Activated CD4-positive, alpha-beta T cell treated with anti-CD3 and anti-CD28 coated beads, Interleukin-2, amount 50 U/mL, for 16 hours (primary cell): Measurements from ENCODE around the gene CYP3A4.
"Not testable (repeated sequence)": the region's sequence is repeated elsewhere in the genome, so short reads cannot be mapped to it uniquely, and the experiment has no call there.

Experiments
- DNase-seq: peaks from one replicate; pipeline ENCODE4 v3.0.0-alpha.2; 2020

The CYP3A4 gene

GRCh38 chr7:99791667-99792369 lies 7.8 kb upstream of the CYP3A4 start:
- no peak for DNase-seq

GRCh38 chr7:99791021-99791420 lies 7.0 kb upstream of the CYP3A4 start:
- DNase-seq: no peak

GRCh38 chr7:99790407-99790806 lies 6.4 kb upstream of the CYP3A4 start:
- DNase-seq: no peak

- DNase-seq: no peak
Measured at GRCh38 chr7:99789441-99790070, 5.6 kb upstream of the CYP3A4 start.

- peak; percentile 23 for DNase-seq
Measured at GRCh38 chr7:99788554-99788953, 4.6 kb upstream of the CYP3A4 start.

- DNase-seq: no peak
Measured at GRCh38 chr7:99786726-99787335, 2.8 kb upstream of the CYP3A4 start.

- DNase-seq: not testable (repeated sequence)
Measured at GRCh38 chr7:99785654-99786053, 1.7 kb upstream of the CYP3A4 start.

- no peak for DNase-seq
Measured at GRCh38 chr7:99782012-99782953, 1.7 kb downstream of the CYP3A4 start.

GRCh38 chr7:99780588-99780987 lies 3.4 kb downstream of the CYP3A4 start:
- DNase-seq: no peak

- DNase-seq: no peak
Measured at GRCh38 chr7:99779949-99780348, 4.0 kb downstream of the CYP3A4 start.

GRCh38 chr7:99778880-99779279 lies 5.1 kb downstream of the CYP3A4 start:
- no peak for DNase-seq

GRCh38 chr7:99773395-99773794 lies 10.6 kb downstream of the CYP3A4 start:
- DNase-seq: not testable (repeated sequence)

GRCh38 chr7:99772565-99772964 lies 11.4 kb downstream of the CYP3A4 start:
- DNase-seq: no peak

- DNase-seq: not testable (repeated sequence)
Measured at GRCh38 chr7:99769494-99769893, 14.5 kb downstream of the CYP3A4 start.

GRCh38 chr7:99768471-99768870 lies 15.5 kb downstream of the CYP3A4 start:
- peak; percentile 7 for DNase-seq

GRCh38 chr7:99767662-99768061 lies 16.3 kb downstream of the CYP3A4 start:
- peak; percentile 14 for DNase-seq

- no peak for DNase-seq
Measured at GRCh38 chr7:99766484-99767099, 17.4 kb downstream of the CYP3A4 start.

GRCh38 chr7:99764478-99764877 lies 19.5 kb downstream of the CYP3A4 start:
- DNase-seq: no peak

GRCh38 chr7:99762680-99763327 lies 21.2 kb downstream of the CYP3A4 start:
- DNase-seq: no peak

GRCh38 chr7:99755085-99755484 lies 28.9 kb downstream of the CYP3A4 start:
- DNase-seq: no peak

GRCh38 chr7:99752356-99752755 lies 31.6 kb downstream of the CYP3A4 start:
- DNase-seq: no peak
